SU-DHL-6 (cell line): ENCODE results near the gene SV2A.

Source experiments
- EZH2phosphoT487 ChIP-seq: fragments of 200-600 bp; sonication (generic), shearing (Covaris generic); conservative IDR thresholded peaks from 2 replicates; pipeline ENCODE4 v1.6.1; 2018; ENCODE audit warnings: mild to moderate bottlenecking, antibody characterized with exemption, low read length, moderate library complexity, mixed read lengths
- TF ChIP-seq, protein P1 (sequence below): fragments of 200-600 bp; sonication (generic); IDR thresholded peaks from one replicate; pipeline ENCODE4 v1.5.1; 2017; ENCODE audit warnings: antibody characterized with exemption, mild to moderate bottlenecking, low read length, moderate library complexity; ENCODE audit not compliant: insufficient read depth, poor library complexity, severe bottlenecking

DNA sequence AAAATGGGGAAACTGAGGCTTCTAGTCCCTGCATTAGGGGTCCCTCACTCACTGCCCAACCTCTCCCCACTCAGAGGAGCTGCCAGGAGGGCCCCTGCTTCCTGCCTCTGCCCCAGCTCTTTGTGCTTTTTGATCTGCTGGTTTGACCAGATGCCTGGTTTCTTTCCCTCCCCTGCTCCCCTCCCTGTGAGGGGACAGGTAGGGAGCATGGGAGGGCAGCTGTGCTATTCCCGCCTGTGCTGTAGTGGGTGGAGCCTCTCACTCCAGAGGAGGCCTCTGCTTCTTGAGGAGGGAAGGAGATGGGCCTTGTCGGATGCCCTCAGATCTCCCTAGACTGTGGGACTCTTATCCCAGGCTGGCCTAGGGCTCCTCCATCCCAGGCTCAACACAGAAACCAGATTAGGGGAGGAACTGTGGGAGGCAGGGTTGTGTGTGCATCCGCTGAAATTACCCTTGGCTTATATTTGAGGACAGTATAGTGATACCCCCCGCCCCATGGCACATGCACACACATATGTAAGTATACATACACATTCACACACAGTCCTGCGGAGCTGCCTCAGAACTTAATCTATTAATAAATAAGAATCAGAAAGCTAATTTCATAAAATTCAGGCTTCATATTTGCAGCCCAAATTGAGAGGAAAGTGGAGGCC, 13.7 kb downstream of the SV2A start:
- no peak for TF ChIP-seq EZH2phosphoT487
- TF ChIP-seq, protein P1, sequence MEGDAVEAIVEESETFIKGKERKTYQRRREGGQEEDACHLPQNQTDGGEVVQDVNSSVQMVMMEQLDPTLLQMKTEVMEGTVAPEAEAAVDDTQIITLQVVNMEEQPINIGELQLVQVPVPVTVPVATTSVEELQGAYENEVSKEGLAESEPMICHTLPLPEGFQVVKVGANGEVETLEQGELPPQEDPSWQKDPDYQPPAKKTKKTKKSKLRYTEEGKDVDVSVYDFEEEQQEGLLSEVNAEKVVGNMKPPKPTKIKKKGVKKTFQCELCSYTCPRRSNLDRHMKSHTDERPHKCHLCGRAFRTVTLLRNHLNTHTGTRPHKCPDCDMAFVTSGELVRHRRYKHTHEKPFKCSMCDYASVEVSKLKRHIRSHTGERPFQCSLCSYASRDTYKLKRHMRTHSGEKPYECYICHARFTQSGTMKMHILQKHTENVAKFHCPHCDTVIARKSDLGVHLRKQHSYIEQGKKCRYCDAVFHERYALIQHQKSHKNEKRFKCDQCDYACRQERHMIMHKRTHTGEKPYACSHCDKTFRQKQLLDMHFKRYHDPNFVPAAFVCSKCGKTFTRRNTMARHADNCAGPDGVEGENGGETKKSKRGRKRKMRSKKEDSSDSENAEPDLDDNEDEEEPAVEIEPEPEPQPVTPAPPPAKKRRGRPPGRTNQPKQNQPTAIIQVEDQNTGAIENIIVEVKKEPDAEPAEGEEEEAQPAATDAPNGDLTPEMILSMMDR, result no peak
